ENCODE results near the gene MDFIC.

The MDFIC gene

GRCh38 chr7:115044224-115044623 is 122.3 kb downstream of the MDFIC start:
- DNase-seq: no peak

- DNase-seq: no peak
These were observed 126.2 kb downstream of the MDFIC start for GRCh38 chr7:115047958-115048720.

GRCh38 chr7:115052706-115053105 is 130.8 kb downstream of the MDFIC start:
- no peak for DNase-seq

GRCh38 chr7:115054478-115055065 is 132.7 kb downstream of the MDFIC start:
- no peak for DNase-seq

DNA sequence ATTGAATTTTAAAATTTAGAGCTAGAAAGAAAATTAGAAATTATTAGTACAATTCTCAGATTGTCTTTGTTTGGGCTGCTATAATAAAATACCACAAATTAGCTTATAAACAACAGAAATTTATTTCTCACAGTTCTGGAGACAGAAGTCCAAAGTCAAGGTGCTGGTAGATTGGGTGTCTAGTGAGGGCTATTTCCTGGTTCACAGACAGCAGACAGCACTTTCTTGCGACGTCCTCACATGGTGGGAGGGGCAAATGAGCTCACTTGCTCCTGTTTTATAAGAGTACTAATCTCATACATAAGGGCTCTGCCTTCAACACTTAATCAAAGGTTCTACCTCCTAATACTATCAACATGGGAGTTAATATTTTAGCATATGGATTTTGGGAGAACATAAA is 134.1 kb downstream of the MDFIC start:
- peak in 1 of 2 donors; percentile 13 for DNase-seq

GRCh38 chr7:115058726-115059125 is 136.8 kb downstream of the MDFIC start:
- no peak for DNase-seq

DNA sequence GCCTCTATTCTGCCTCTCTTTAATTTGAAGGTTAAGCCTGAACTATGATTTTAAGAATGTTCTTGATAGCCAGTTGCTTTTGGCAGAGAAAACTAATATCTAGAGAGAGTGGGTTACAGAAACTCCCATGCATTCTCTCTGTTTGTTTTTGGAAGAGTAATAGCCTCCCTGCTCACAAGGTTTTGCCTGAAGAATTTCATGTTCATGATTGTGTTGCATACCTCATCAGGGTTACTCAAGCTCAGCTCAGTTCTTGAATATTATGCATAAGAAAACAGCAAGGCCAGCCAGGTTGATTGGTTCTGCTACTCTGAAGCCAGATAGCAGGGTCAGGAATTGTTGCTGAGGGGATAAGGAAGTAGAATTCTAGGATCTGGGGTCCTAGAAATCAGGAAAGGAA is 137.4 kb downstream of the MDFIC start:
- no peak for DNase-seq

GRCh38 chr7:115060095-115060870 is 138.4 kb downstream of the MDFIC start:
- DNase-seq: peak in 1 of 2 donors; percentile 2

DNA sequence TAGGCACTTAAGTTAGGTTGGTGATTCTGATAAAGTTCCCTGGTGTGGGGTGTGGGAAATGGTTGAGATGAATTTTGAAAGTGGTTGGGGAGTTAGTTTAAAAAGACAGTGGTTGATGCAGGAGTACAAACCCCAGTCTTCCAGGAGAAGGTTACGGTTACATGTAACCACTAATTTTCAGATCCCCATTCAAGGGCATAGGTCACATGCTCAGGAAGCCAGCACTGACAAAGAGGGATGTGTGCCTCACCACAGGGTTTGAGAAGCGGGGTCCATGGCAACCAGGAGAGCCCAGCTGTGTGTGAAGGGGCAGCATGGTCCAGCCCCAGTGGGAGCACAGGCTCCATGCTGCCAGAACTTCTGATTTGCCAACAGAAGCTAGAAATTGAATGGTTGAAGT is 144.2 kb downstream of the MDFIC start:
- peak; percentile 3 to 11 for DNase-seq

DNA sequence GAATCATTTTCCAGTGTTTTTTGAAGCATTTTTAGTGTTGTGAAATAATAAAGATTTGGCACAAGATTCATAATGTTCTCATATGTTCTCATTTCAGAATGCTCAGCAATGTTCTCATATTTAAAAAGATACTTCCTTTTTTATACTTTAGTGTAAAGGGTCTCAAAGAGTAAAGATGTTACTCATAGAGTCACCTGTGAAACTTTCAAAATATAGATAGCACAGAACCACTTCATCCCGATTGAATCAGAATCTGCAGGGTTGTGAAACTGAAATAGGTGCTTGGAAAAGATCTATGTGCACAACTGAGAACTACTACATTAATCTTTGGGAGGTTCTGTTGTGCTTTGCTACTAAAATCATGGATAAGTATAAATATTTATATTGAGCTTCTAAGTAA is 144.7 kb downstream of the MDFIC start:
- DNase-seq: no peak

- DNase-seq: no peak
These were observed 146.3 kb downstream of the MDFIC start for GRCh38 chr7:115068220-115068619.

Measured in CD4-positive, alpha-beta T cell treated with Interleukin-1 beta for 1 hour (primary cell).